Ovary (tissue), 9 donors: ENCODE data around the gene RBM45. TPM values are rescaled to one million over a fixed set of nuclear protein-coding genes. Genes with fewer than 3 reads are reported as not detected.

Experiments used
- DNase-seq, 5 donors: peaks; one replicate each; pipeline ENCODE4 v3.0.0-alpha.2; 2019 to 2020
- H3K27ac ChIP-seq, 2 donors: fragments of 200-600 bp; one replicate each; pipeline versions ENCODE4 v1.5.1 to v1.8.0; 2019 to 2022
- H3K27me3 ChIP-seq: fragments of 200-600 bp; one replicate; pipeline ENCODE4 v1.8.0; 2022
- H3K36me3 ChIP-seq: fragments of 200-600 bp; sonication (generic); one replicate; pipeline ENCODE4 v1.5.1; 2019
- H3K4me1 ChIP-seq: one replicate; pipeline ENCODE4 v1.8.1; 2013; ENCODE audit warnings: mild to moderate bottlenecking, moderate library complexity; ENCODE audit not compliant: insufficient read depth
- H3K4me3 ChIP-seq: fragments of 200-600 bp; sonication (generic); one replicate; pipeline ENCODE4 v1.5.1; 2017
- H3K9me3 ChIP-seq, 2 donors: fragments of 200-600 bp in 1 of 2; sonication (generic) in 1 of 2; one replicate each; pipeline versions ENCODE4 v1.5.1 to v1.8.1; 2013 to 2019; ENCODE audit warnings: mild to moderate bottlenecking in 1 of 2, moderate library complexity in 1 of 2
- EP300 ChIP-seq: sonication (generic); formaldehyde crosslinking; IDR thresholded peaks from one replicate; pipeline ENCODE4 v1.6.1; 2017; ENCODE audit warnings: antibody characterized with exemption
- POLR2A ChIP-seq: fragments of 450-650 bp; IDR thresholded peaks from one replicate; pipeline ENCODE4 v1.6.1; 2017; ENCODE audit warnings: antibody characterized with exemption, mild to moderate bottlenecking, moderate library complexity
- WGBS, 3 donors: extraction: QIAGEN DNeasy Blood & Tissue Kit in 1 of 3; methylation state at CpG; one replicate each; pipeline versions ENCODE4 v1.1.5 to v1.1.7; 2013 to 2017; 5-methylcytosine and 5-hydroxymethylcytosine counted together
- intact Hi-C, 4 donors: fragments of 100-400 bp; cut with DNase I; formaldehyde crosslinking; loops; one replicate each; pipeline versions ENCODE4 v1.11.0 to v1.15.1; 2022 to 2023
- polyA plus RNA-seq, 2 donors: library from polyadenylated mRNA; stranded (reverse); fragments of 200-250 nt in 1 of 2; fragments of 350-450 nt in 1 of 2; fragmentation: Illumina TruSeq in 1 of 2; extraction: RNeasy Lipid Tissue Mini Kit (QIAGEN cat#74804) in 1 of 2; gene quantifications; one replicate each; pipeline ENCODE4 v1.2.3, GENCODE V29; 2013 to 2014
- total RNA-seq, 7 donors: library from RNA; depleted of rRNA in 2 of 7; stranded (reverse); fragments of >200 nt in 2 of 7; fragmentation: NEBNext Ultra II Directional in 3 of 7; extraction: Animal tissue kit (Norgen Biotek cat#: 25700) in 3 of 7; gene quantifications; one replicate each; pipeline versions ENCODE4 v1.1.0 to v1.2.4, GENCODE V29; 2016 to 2023
- TF ChIP-seq, protein P1 (sequence below), 3 donors: fragments of 450-650 bp in 2 of 3; fragments of 200-600 bp in 1 of 3; IDR thresholded peaks; one replicate each; pipeline versions ENCODE4 v1.5.1 to v1.8.0; 2016 to 2022; ENCODE audit warnings: antibody characterized with exemption in 3 of 3, mild to moderate bottlenecking in 1 of 3
- donor health status: DM: no; HTN: no; CAD: no; lungs with moderate emphysema.
- donor health status: DM: no; HTN: no; CAD: no.
- donor health status: Bipolar disorder and iron deficiency.
- donor health status: DM: yes; HTN: yes; CAD: no.
- donor health status: DM: no; HTN: no; CAD: no.
- donor health status: DM: yes; HTN: yes; CAD: no.

RBM45 gene
- total and polyA plus RNA-seq, 9 donors: 5.6 to 15.0 (median 8.3) TPM

DNA sequence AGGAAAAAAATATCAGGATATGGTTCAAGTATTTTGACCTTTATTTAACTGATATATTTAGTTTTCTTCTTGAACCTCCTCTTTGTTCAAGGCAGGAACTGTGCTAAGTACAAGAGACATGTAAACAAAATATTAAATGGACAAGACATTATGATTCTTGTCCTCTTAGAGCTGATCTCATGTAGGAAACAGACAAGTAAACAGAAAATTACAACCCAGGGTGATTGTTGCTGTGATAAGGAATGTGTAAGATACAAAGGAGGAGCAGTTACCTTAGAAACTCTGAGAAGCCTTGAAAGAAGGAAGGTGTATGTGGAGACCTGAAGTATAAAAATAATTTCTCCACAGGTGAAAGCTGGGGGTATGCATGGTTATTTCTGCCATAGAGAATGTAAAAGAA is 12.9 kb downstream of the RBM45 start:
- no peaks in the 10 kb centered on the region for H3K36me3 ChIP-seq
- DNase-seq: no peak
- peaks cover 1% of the 10 kb centered on the region for H3K4me1 ChIP-seq
- H3K9me3 ChIP-seq: no peaks in the 10 kb centered on the region
- H3K4me3 ChIP-seq: no peak overlapping the region
- intact Hi-C loops: no loop called here
- H3K27me3 ChIP-seq: no peaks in the 10 kb centered on the region
- no peak for TF ChIP-seq POLR2A
- no peak for TF ChIP-seq EP300
- TF ChIP-seq, protein P1, sequence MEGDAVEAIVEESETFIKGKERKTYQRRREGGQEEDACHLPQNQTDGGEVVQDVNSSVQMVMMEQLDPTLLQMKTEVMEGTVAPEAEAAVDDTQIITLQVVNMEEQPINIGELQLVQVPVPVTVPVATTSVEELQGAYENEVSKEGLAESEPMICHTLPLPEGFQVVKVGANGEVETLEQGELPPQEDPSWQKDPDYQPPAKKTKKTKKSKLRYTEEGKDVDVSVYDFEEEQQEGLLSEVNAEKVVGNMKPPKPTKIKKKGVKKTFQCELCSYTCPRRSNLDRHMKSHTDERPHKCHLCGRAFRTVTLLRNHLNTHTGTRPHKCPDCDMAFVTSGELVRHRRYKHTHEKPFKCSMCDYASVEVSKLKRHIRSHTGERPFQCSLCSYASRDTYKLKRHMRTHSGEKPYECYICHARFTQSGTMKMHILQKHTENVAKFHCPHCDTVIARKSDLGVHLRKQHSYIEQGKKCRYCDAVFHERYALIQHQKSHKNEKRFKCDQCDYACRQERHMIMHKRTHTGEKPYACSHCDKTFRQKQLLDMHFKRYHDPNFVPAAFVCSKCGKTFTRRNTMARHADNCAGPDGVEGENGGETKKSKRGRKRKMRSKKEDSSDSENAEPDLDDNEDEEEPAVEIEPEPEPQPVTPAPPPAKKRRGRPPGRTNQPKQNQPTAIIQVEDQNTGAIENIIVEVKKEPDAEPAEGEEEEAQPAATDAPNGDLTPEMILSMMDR (IDR thresholded peaks at IDR 0.05): no peak
- H3K27ac ChIP-seq: no peak overlapping the region

DNA sequence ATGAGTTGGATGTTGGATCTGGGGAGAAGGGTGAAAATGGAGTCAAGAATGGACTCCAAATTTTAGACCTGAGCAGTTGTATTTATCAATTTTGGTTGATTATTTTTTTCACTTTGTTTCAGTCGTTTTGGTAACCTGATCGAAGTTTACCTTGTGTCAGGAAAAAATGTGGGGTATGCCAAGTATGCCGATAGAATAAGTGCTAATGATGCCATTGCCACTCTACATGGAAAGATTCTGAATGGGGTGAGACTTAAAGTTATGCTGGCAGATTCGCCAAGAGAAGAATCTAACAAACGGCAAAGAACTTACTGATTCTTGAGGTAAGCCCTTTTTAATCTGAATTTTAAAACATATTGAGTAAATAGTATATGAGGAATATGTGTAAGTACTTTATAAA is 13.6 kb downstream of the RBM45 start:
- Histone ChIP-seq H3K27ac (no peak overlapping the region), H3K9me3 (no peaks in the 10 kb centered on the region), H3K4me1 (peaks cover 1% of the 10 kb centered on the region), H3K27me3 (no peaks in the 10 kb centered on the region), H3K36me3 (no peaks in the 10 kb centered on the region), H3K4me3 (no peak overlapping the region)
- DNase-seq: no peak
- TF ChIP-seq POLR2A: no peak
- TF ChIP-seq EP300: no peak
- TF ChIP-seq, protein P1 (IDR thresholded peaks at IDR 0.05): no peak
- 50 to 56% (median 55%) methylated on average over 5 of the region's 5 CpGs for WGBS, 3 donors
- intact Hi-C loops: no loop called here

DNA sequence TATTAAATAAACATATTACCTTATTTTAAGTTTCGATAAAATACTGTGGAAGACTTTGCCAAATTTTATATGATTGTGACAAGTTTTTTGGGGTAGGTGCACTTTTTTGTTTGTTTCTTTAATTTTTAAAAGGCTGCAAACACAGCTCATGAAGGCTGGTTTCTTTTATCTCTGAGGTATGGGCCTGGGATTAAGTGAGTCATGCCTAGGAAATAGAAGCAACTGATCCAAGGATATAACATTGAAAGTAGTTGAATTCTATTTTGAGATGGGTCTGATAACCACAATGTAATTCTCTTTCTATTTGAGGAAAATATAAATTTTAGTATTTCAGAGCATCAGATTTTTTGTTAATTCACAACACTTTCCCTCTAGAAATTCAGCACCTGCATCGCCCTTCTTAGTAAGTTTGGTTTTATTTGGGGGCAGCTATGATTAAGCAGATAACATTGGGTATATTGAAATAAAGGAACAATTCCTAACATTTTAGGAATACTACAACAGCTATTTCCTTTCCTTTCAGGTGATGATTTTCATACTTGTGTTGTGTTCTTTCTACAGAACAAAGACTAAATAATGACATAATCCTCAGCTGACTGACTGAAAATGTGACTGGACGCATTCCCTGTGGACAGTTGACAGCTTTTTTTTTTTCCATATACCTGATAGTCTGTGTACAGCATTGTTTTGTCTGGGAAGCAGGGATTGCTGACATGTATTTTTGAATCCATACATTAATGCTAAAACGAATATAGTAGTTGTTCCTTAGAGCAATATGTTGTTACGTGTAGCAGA is 16.8 kb downstream of the RBM45 start:
- Histone ChIP-seq H3K4me1 (peaks cover 1% of the 10 kb centered on the region), H3K27me3 (no peaks in the 10 kb centered on the region), H3K9me3 (no peaks in the 10 kb centered on the region), H3K36me3 (no peaks in the 10 kb centered on the region), H3K4me3 (no peak overlapping the region), H3K27ac (no peak overlapping the region)
- TF ChIP-seq POLR2A: no peak
- TF ChIP-seq, protein P1 (IDR thresholded peaks at IDR 0.05): no peak
- TF ChIP-seq EP300: no peak
- WGBS, 3 donors: 93 to 96% (median 95%) methylated on average over 5 of the region's 5 CpGs
- DNase-seq: no peak
- intact Hi-C loops: no loop called here

DNA sequence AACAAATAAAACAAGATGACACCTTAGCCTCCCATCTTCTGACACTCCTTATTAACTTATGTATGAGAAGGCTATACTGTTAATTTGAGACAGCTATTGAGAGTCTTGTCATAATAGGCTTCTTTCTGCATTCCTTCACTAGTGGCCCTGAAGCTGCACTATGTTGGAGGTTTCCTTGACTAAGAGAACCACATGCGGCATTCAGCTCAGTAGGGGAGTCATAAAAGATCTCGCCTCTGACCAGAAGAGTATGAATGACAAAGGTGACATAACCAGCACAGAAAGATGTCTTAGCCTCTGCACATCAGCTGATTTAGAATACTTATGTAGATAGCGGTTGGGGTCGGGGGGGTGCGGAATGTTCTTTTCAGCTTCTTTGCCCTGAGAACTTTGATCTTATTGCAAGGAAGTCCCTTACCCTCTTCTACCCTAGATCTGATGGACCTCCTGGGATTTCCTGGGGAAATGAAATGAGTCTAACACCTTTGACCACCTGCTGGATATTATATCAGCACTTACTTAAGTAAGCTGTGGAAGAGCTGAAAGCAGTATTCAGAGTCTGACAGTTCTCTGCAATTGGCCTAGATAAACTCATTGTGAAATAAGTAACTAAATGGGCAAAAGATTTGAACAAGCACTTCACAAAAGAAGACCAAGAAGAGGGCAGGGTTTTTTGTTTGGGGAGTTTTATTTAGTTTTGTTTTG is 24.2 kb downstream of the RBM45 start:
- Histone ChIP-seq H3K36me3 (no peaks in the 10 kb centered on the region), H3K4me3 (no peak overlapping the region), H3K27ac (no peak overlapping the region), H3K27me3 (no peaks in the 10 kb centered on the region), H3K9me3 (no peaks in the 10 kb centered on the region), H3K4me1 (no peaks in the 10 kb centered on the region)
- no peak for DNase-seq
- WGBS, 3 donors: 94 to 96% (median 95%) methylated on average over 5 of the region's 5 CpGs
- TF ChIP-seq POLR2A: no peak
- TF ChIP-seq, protein P1 (IDR thresholded peaks at IDR 0.05): no peak
- no peak for TF ChIP-seq EP300
- intact Hi-C loops: loop anchor here in 2 of 4 donors (10.0 kb wide), 2 partner anchors 148 to 278 kb away; no protein-coding TSS in a partner anchor
